ENCODE measurements around the gene SHC2.

DNA sequence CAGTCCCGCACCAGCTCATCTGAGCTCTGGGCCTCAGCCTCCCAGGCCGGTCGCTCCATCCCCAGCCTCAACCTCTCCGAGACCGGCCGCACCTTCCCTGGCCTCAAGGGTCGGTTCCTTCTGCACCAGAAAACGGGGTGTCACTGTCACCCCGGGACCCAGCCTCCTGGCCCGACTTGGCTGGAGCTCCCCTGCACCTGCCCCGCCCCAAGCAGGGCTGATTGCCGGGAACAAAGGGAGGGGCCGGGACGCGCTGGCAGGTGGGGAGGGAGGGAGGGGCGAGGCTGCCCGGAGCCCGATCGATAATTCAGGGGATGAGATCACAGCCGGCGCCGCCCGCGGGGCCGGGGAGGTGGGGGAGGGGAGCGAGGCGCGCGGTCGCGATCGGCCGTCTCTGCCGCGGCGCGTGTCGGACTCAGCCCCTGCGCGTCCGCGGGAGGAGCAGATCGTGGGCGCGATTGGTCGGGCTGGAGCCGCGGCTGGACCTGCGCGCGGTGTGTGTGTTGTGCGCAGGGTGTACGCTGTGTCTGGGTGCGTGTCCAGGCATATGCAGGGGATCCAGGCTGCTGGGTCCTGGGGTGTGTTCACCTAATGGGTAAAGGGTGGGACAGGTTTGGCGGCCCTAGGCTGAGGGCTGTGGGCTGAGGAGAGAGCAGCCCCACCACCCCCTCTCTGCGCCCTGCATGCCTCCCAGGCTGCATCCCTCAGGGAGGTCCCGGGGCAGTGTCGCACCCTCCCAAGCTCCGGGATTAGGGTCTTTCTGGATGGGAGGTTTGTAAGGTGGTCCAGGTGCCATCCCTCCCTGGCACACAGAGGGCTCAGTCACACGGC is 1.1 kb upstream of the SHC2 start:
- TF ChIP-seq, protein P1, sequence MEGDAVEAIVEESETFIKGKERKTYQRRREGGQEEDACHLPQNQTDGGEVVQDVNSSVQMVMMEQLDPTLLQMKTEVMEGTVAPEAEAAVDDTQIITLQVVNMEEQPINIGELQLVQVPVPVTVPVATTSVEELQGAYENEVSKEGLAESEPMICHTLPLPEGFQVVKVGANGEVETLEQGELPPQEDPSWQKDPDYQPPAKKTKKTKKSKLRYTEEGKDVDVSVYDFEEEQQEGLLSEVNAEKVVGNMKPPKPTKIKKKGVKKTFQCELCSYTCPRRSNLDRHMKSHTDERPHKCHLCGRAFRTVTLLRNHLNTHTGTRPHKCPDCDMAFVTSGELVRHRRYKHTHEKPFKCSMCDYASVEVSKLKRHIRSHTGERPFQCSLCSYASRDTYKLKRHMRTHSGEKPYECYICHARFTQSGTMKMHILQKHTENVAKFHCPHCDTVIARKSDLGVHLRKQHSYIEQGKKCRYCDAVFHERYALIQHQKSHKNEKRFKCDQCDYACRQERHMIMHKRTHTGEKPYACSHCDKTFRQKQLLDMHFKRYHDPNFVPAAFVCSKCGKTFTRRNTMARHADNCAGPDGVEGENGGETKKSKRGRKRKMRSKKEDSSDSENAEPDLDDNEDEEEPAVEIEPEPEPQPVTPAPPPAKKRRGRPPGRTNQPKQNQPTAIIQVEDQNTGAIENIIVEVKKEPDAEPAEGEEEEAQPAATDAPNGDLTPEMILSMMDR (conservative IDR thresholded peaks at IDR 0.05; ENCODE audit: low read depth, low read length): no peak
- TF ChIP-seq EZH2 (IDR thresholded peaks at IDR 0.05; ENCODE audit: low read length, unreplicated experiment): no peak
- TF ChIP-seq EZH2phosphoT487 (IDR thresholded peaks at IDR 0.05; ENCODE audit: borderline replicate concordance, low read length): no peak

All from PC-3 (cell line).